NOMO-1 treated with dmso at 0.1 percent for 144 hours (cell line): ENCODE data around the gene MED28.

Experiments
- DNase-seq: peaks from one replicate; lab custom pipeline; 2025; ENCODE audit not compliant: unreplicated experiment; lab: John Stamatoyannopoulos, UW

The MED28 gene

GRCh38 chr4:17665346-17665745 is 50.9 kb downstream of the MED28 start:
- DNase-seq: no peak

- no peak for DNase-seq
These were observed 51.4 kb downstream of the MED28 start for GRCh38 chr4:17665852-17666251.

GRCh38 chr4:17667253-17667652 is 52.8 kb downstream of the MED28 start:
- no peak for DNase-seq

GRCh38 chr4:17667653-17668201 is 53.3 kb downstream of the MED28 start:
- no peak for DNase-seq

GRCh38 chr4:17670423-17670822 is 56.0 kb downstream of the MED28 start:
- no peak for DNase-seq

- no peak for DNase-seq
These were observed 66.3 kb downstream of the MED28 start for GRCh38 chr4:17680559-17681280.

- no peak for DNase-seq
These were observed 67.1 kb downstream of the MED28 start for GRCh38 chr4:17681281-17682221.

- no peak for DNase-seq
These were observed 67.8 kb downstream of the MED28 start for GRCh38 chr4:17682222-17682566.
